Measurements from ENCODE around the gene GPC6.

GRCh38 chr13:94270556-94270955, 1043.9 kb downstream of the GPC6 start:
- no peak for TF ChIP-seq CTCF (IDR thresholded peaks at IDR 0.05)
- no peak for TF ChIP-seq POLR2A (IDR thresholded peaks at IDR 0.05; ENCODE audit: low read length)
- TF ChIP-seq HES2 (IDR thresholded peaks at IDR 0.05), result no peak
- no peak for TF ChIP-seq EP300 (IDR thresholded peaks at IDR 0.05)
- TF ChIP-seq BCL3 (IDR thresholded peaks at IDR 0.05), result no peak
- TF ChIP-seq TP53 (CRISPR knock-in tag; IDR thresholded peaks at IDR 0.05), result no peak

Measured in A549 (cell line).